ENCODE results near the gene SKOR2.

DNA sequence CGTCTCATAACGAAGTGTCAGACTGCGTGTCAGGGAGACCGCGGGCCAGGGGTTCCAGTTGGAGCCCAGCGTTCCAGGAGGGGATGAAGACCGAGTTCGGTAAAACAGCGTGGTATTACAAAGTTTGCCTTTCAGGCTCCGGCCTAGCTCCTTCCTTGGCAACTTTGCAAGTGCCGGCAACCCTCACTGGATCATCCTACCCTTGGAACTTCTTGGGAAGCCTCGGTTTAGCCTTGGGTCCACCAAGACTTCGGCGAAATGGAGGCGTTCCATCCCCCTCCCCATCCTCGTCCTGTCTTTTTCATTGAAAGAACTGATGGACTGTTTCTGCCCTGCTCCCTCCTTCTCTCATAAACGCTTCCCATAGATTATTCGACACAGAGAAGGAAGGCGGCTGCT is 10.4 kb upstream of the SKOR2 start:
- TF ChIP-seq, protein P1, sequence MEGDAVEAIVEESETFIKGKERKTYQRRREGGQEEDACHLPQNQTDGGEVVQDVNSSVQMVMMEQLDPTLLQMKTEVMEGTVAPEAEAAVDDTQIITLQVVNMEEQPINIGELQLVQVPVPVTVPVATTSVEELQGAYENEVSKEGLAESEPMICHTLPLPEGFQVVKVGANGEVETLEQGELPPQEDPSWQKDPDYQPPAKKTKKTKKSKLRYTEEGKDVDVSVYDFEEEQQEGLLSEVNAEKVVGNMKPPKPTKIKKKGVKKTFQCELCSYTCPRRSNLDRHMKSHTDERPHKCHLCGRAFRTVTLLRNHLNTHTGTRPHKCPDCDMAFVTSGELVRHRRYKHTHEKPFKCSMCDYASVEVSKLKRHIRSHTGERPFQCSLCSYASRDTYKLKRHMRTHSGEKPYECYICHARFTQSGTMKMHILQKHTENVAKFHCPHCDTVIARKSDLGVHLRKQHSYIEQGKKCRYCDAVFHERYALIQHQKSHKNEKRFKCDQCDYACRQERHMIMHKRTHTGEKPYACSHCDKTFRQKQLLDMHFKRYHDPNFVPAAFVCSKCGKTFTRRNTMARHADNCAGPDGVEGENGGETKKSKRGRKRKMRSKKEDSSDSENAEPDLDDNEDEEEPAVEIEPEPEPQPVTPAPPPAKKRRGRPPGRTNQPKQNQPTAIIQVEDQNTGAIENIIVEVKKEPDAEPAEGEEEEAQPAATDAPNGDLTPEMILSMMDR (IDR thresholded peaks at IDR 0.05), result no peak
- no peak for TF ChIP-seq EZH2 (IDR thresholded peaks at IDR 0.05; ENCODE audit: borderline replicate concordance, insufficient read depth, low read depth, low read length, poor library complexity, severe bottlenecking)
